GM06990 (cell line): Measurements from ENCODE around the gene AQP9.
"Not testable (repeated sequence)": the region's sequence is repeated elsewhere in the genome, so short reads cannot be mapped to it uniquely, and the experiment has no call there.

Source experiments
- DNase-seq: peaks from one replicate; pipeline ENCODE4 v3.0.0-alpha.2; 2011; ENCODE audit not compliant: insufficient read length; ENCODE audit errors: extremely low read depth
- H3K27me3 ChIP-seq: replicated peaks from 2 replicates; pipeline ENCODE4 v1.6.0; 2011; ENCODE audit warnings: low read length; ENCODE audit not compliant: control insufficient read depth, insufficient read depth
- H3K36me3 ChIP-seq: 2 replicates; pipeline ENCODE4 v1.5.1; 2011; ENCODE audit warnings: low read length; ENCODE audit not compliant: control insufficient read depth, insufficient read depth
- H3K4me3 ChIP-seq: replicated peaks from 2 replicates; pipeline ENCODE4 v1.5.1; 2011; ENCODE audit warnings: low read depth, mild to moderate bottlenecking, control low read depth, low read length
- TF ChIP-seq, protein P1 (sequence below): IDR thresholded peaks from 2 replicates; pipeline ENCODE4 v1.5.1; 2011; ENCODE audit warnings: low read length, control low read depth, mild to moderate bottlenecking, inconsistent platforms; ENCODE audit not compliant: insufficient read depth, poor library complexity, severe bottlenecking

Gene AQP9

DNA sequence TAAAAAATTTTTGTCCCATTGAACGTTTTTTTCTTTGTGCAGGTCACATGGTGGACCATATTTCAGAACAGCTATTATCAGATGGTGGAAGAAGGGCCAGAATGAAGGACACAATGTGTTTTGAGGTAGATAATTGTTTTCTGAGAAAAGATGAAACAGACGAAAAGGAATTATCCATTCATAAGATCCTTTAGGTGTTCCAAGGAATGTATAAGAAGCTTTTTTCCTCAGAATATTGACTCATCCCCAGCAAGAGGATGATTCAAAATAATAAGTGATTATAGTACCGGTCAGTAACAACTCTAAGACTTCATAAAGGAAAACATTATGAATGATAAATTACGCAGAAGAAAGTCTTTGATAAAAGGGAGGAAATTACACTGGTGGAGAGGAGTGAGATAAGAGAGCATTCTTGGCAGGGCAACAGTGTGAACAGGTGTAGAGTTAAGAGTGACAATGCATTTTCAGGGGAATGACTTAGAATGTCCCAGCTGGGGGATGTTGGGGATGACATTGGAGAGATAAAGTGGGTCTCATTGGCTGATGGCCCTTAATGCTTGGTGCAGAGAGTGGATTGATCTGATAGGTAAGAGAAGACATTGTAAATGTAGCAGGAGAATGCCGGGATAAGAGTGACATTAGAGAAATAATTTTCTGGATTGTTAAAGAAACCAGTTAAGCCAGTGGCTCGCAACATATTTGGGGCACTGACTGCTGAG lies 27.0 kb upstream of the AQP9 start:
- no peaks in the 10 kb centered on the region for H3K36me3 ChIP-seq
- H3K27me3 ChIP-seq = no peaks in the 10 kb centered on the region; the same call in none of the 2 replicates
- TF ChIP-seq, protein P1, sequence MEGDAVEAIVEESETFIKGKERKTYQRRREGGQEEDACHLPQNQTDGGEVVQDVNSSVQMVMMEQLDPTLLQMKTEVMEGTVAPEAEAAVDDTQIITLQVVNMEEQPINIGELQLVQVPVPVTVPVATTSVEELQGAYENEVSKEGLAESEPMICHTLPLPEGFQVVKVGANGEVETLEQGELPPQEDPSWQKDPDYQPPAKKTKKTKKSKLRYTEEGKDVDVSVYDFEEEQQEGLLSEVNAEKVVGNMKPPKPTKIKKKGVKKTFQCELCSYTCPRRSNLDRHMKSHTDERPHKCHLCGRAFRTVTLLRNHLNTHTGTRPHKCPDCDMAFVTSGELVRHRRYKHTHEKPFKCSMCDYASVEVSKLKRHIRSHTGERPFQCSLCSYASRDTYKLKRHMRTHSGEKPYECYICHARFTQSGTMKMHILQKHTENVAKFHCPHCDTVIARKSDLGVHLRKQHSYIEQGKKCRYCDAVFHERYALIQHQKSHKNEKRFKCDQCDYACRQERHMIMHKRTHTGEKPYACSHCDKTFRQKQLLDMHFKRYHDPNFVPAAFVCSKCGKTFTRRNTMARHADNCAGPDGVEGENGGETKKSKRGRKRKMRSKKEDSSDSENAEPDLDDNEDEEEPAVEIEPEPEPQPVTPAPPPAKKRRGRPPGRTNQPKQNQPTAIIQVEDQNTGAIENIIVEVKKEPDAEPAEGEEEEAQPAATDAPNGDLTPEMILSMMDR = no peak
- no peak for DNase-seq
- no peak overlapping the region for H3K4me3 ChIP-seq

DNA sequence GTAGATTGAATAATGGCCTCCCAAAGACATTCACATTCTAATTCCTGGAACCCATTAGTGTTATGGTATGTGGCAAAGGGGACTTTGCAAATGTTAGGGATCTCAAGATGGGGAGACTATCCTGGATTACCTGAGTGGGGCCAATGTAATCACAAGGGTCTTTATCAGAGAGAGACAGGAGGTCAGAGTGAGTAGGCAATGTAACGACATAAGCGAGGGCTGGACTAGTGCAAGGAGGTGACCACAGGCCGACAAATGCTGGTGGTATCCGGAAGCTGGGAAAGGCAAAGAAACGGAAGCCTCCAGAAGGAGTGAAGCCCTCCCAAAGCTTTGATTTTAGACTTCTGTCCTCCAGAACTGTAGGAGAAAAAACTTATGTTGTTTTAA lies 26.5 kb upstream of the AQP9 start:
- no peak overlapping the region for H3K4me3 ChIP-seq
- no peak for DNase-seq
- TF ChIP-seq, protein P1 = no peak
- H3K36me3 ChIP-seq = no peaks in the 10 kb centered on the region
- H3K27me3 ChIP-seq = no peaks in the 10 kb centered on the region; the same call in none of the 2 replicates

DNA sequence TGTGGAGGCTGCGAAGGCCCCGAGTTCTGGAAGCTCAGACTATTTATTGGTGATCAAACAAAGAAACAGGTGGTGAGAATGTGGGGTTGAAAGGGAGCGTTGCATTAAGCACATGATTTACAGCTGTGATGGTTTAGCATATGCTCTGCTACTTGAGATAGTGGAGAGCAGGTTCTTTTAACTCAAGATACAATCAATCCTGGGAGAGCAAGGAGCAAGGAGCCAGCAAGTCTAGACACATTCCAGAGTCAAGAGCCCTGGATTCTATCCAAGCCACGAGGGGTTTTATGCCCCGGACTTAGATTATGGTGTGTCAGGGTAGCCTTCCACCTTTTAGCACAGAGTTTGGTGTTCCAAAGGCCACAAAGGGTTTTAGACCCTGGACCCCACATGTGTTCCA lies 24.8 kb upstream of the AQP9 start:
- not testable (repeated sequence) for H3K4me3 ChIP-seq, H3K27me3 ChIP-seq, DNase-seq, H3K36me3 ChIP-seq

DNA sequence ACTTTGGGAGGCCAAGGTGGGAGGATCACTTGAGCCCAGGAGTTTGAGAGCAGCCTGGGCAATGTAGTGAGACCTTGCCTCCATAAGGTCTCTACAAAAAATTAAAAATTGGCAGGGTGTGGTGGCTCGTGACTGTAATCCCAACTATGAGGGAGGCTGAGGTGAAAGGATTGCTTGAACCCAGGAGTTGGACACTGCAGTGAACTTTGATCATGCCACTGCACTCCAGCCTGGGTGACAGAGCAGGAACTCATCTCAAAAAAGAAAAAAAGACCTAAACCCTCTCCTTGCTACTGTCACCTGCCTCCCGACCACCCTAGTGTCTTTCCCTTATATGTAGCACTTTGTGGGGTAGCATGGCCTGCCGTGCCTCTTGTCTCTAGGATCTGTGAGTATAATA lies 23.8 kb upstream of the AQP9 start:
- Histone ChIP-seq H3K36me3 (no peaks in the 10 kb centered on the region), H3K27me3 (no peaks in the 10 kb centered on the region; the same call in none of the 2 replicates), H3K4me3 (no peak overlapping the region)
- no peak for DNase-seq
- TF ChIP-seq, protein P1 = no peak

DNA sequence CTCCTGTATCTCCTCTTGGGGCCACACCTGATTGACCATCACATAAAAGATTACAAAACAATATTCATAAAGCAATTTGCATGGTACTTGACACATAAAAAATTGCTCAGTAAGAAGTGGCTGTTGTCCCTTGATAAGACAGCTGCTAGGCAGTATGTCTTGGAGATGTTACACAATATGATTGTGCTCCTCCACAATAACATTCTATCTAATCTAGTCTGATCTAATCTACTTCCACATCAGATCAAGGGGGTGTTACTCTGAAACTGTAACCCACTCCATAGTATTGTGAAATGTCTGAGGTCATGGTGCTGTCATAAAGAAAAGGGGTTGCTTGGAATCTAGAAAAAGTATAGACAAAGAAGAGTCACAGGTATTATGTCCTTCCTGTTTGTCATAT lies 23.4 kb upstream of the AQP9 start:
- Histone ChIP-seq H3K36me3 (no peaks in the 10 kb centered on the region), H3K4me3 (no peak overlapping the region), H3K27me3 (no peaks in the 10 kb centered on the region; the same call in none of the 2 replicates)
- no peak for DNase-seq
- TF ChIP-seq, protein P1 = no peak

DNA sequence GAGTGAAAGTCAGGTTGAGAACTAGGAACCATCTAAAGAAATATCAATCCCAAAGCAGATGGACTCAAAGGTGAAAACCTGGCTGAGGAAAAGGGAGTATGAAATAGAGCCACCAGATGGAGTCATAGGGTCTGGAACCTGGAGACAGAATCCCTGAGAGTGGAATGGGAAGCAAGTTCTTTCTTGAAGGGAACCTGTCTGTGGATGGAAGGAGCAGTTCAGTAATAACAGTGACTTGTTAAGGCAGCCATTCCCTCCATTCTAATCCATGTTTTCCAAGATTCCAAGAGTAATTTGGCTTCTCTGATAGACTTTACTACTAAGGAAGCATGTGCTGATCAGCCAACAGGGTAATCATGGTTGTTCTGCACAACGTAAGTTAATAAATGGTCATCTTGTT lies 22.5 kb upstream of the AQP9 start:
- TF ChIP-seq, protein P1 = no peak
- no peaks in the 10 kb centered on the region; the same call in 1 of the 2 replicates for H3K27me3 ChIP-seq
- no peak overlapping the region for H3K4me3 ChIP-seq
- DNase-seq = no peak
- H3K36me3 ChIP-seq = no peaks in the 10 kb centered on the region
